Endothelial cell of umbilical vein (primary cell): Measurements from ENCODE around the gene HPSE2. TPM values are rescaled to one million over a fixed set of nuclear protein-coding genes. Genes with fewer than 3 reads are reported as not detected.

Experiments used
- BruUV-seq: library from RNA; stranded (reverse); fragments of 400-500 nt; replicated peaks from 2 replicates; lab custom pipeline; 2021; lab: Mats Ljungman, UMichigan
- CTCF ChIA-PET: fragments of 300-600, 350-600 bp; sonication (Branson Sonifier 250); formaldehyde crosslinking; loops from one replicate; lab custom pipeline; 2021; ENCODE audit warnings: antibody characterized with exemption, inconsistent platforms; lab: Charles Lee
- POLR2A ChIA-PET: fragments of 300-600, 350-600 bp; sonication (Branson Sonifier 250); formaldehyde crosslinking; loops from one replicate; lab custom pipeline; 2021; ENCODE audit warnings: antibody characterized with exemption, inconsistent platforms; lab: Charles Lee
- DNase-seq: peaks from one replicate; pipeline ENCODE4 v3.0.0-alpha.2; 2011; ENCODE audit warnings: low read depth, low spot score
- FAIRE-seq: peaks from 2 replicates; lab custom pipeline; 2011; peaks lifted over from hg19 to GRCh38; lab: Jason Lieb, UNC
- H2AFZ ChIP-seq: 2 replicates; pipeline ENCODE4 v1.6.0; 2012; ENCODE audit warnings: low read depth, low read length, control low read depth, inconsistent platforms
- H3K27ac ChIP-seq: 2 replicates; pipeline ENCODE4 v1.5.1; 2011; ENCODE audit warnings: low read depth, mild to moderate bottlenecking, control low read depth, low read length, moderate library complexity; ENCODE audit not compliant: insufficient read depth
- H3K27me3 ChIP-seq, 2 experiments: 2 replicates each; pipeline versions ENCODE4 v1.6.0 to v1.6.1; 2011; ENCODE audit warnings: low read length in 2 of 2, mixed read lengths in 1 of 2; ENCODE audit not compliant: control insufficient read depth in 2 of 2, insufficient read depth in 2 of 2
- H3K36me3 ChIP-seq, 2 experiments: 2 replicates in 1 of 2; 3 replicates in 1 of 2; pipeline ENCODE4 v1.5.1; 2011; ENCODE audit warnings: low read length in 2 of 2, mild to moderate bottlenecking in 1 of 2, moderate library complexity in 1 of 2; ENCODE audit not compliant: control insufficient read depth in 2 of 2, insufficient read depth in 2 of 2; ENCODE audit errors: extremely low read depth in 1 of 2
- H3K4me1 ChIP-seq: 3 replicates; pipeline ENCODE4 v1.5.1; 2011; ENCODE audit warnings: mild to moderate bottlenecking, low read length; ENCODE audit not compliant: control insufficient read depth, insufficient read depth; ENCODE audit errors: extremely low read depth
- H3K4me2 ChIP-seq: 2 replicates; pipeline ENCODE4 v1.6.1; 2011; ENCODE audit warnings: low read length, control low read depth, mixed read lengths; ENCODE audit not compliant: insufficient read depth
- H3K4me3 ChIP-seq, 3 experiments: fragments of 200-600 bp in 1 of 3; sonication (generic), shearing (Covaris generic) in 1 of 3; replicated peaks in 1 of 3; 2 replicates each; pipeline ENCODE4 v1.5.1; 2011 to 2016; ENCODE audit warnings: control low read depth in 3 of 3, low read length in 3 of 3, mild to moderate bottlenecking in 2 of 3, inconsistent platforms in 1 of 3, low read depth in 1 of 3, moderate library complexity in 1 of 3; ENCODE audit not compliant: insufficient read depth in 1 of 3
- H3K79me2 ChIP-seq: 2 replicates; pipeline ENCODE4 v1.6.0; 2012; ENCODE audit warnings: low read length, inconsistent platforms; ENCODE audit not compliant: control insufficient read depth, insufficient read depth
- H3K9ac ChIP-seq: replicated peaks from 2 replicates; pipeline ENCODE3; 2011; ENCODE audit warnings: low read length, control low read depth; ENCODE audit not compliant: insufficient read depth; ENCODE audit errors: extremely low read depth
- H3K9me1 ChIP-seq: replicated peaks from 3 replicates; pipeline ENCODE4 v1.6.0; 2011; ENCODE audit warnings: mild to moderate bottlenecking, low read length; ENCODE audit not compliant: control insufficient read depth, insufficient read depth; ENCODE audit errors: extremely low read depth
- H3K9me3 ChIP-seq: replicated peaks from 2 replicates; pipeline ENCODE4 v1.5.1; 2012; ENCODE audit warnings: low read length, inconsistent platforms; ENCODE audit not compliant: control insufficient read depth, insufficient read depth
- H4K20me1 ChIP-seq: replicated peaks from 2 replicates; pipeline ENCODE3; 2011; ENCODE audit warnings: mild to moderate bottlenecking, low read length; ENCODE audit not compliant: control insufficient read depth, insufficient read depth; ENCODE audit errors: extremely low read depth
- EZH2 ChIP-seq: IDR thresholded peaks from 2 replicates; pipeline ENCODE4 v1.6.1; 2012; ENCODE audit warnings: borderline replicate concordance, low read depth, mild to moderate bottlenecking, moderate library complexity, low read length, inconsistent platforms; ENCODE audit not compliant: severe bottlenecking
- FOS ChIP-seq: IDR thresholded peaks from 2 replicates; pipeline ENCODE4 v1.6.1; 2011; ENCODE audit warnings: mild to moderate bottlenecking, low read length, moderate library complexity, borderline replicate concordance; ENCODE audit not compliant: insufficient read depth
- GATA2 ChIP-seq: IDR thresholded peaks from 2 replicates; pipeline ENCODE4 v1.7.0; 2011; ENCODE audit warnings: low read depth, mild to moderate bottlenecking, moderate library complexity, mixed read lengths, low read length; ENCODE audit not compliant: insufficient read length, insufficient read depth
- POLR2A ChIP-seq: IDR thresholded peaks from 2 replicates; pipeline ENCODE4 v1.6.1; 2012; ENCODE audit warnings: low read depth, mild to moderate bottlenecking, control low read depth, low read length
- POLR2AphosphoS5 ChIP-seq: IDR thresholded peaks from 2 replicates; pipeline ENCODE4 v1.6.1; 2012; ENCODE audit warnings: low read depth, mild to moderate bottlenecking, control low read depth, low read length, moderate library complexity; ENCODE audit not compliant: insufficient read depth
- dilution Hi-C: fragments of 300-500 bp; cut with MboI; formaldehyde crosslinking; loops from one replicate; pipeline ENCODE4 v1.15.0; 2019; ENCODE audit warnings: low sequenced_read_pairs; ENCODE audit not compliant: extremely low pct_ligation_motif_present
- intact Hi-C: fragments of 100-400 bp; cut with micrococcal nuclease; formaldehyde crosslinking; loops from one replicate; pipeline ENCODE4 v1.10.0; 2022
- polyA plus RNA-seq, 4 experiments: library from polyadenylated mRNA; depleted of rRNA in 3 of 4; stranded (reverse) in 3 of 4; unstranded in 1 of 4; fragments of >200 nt; gene quantifications; 2 replicates each; pipeline versions ENCODE4 v1.2.1 to v1.2.3, GENCODE V29; 2011 to 2012; ENCODE audit warnings: missing spikeins in 1 of 4
- total RNA-seq: library from RNA; stranded (reverse); gene quantifications from 2 replicates; pipeline ENCODE4 v1.2.3, GENCODE V29; 2021
- TF ChIP-seq, protein P1 (sequence below), 2 donors: IDR thresholded peaks; 1 replicate in 1 of 2; 2 replicates in 1 of 2; pipeline ENCODE4 v1.5.1; 2011; ENCODE audit warnings: low read length in 2 of 2, mild to moderate bottlenecking in 2 of 2, moderate library complexity in 2 of 2, control low read depth in 1 of 2, inconsistent platforms in 1 of 2, low read depth in 1 of 2; ENCODE audit not compliant: insufficient read depth in 1 of 2; ENCODE audit errors: extremely low read depth in 1 of 2
- TF ChIP-seq, protein P2 (sequence below): IDR thresholded peaks from 2 replicates; pipeline ENCODE4 v1.6.1; 2011; ENCODE audit not compliant: insufficient read depth, insufficient read length

Gene HPSE2
- total and polyA plus RNA-seq, 2 donors (not counting 3 experiments of a cell fraction or from before 2014, with no cell fraction given) = not detected

DNA sequence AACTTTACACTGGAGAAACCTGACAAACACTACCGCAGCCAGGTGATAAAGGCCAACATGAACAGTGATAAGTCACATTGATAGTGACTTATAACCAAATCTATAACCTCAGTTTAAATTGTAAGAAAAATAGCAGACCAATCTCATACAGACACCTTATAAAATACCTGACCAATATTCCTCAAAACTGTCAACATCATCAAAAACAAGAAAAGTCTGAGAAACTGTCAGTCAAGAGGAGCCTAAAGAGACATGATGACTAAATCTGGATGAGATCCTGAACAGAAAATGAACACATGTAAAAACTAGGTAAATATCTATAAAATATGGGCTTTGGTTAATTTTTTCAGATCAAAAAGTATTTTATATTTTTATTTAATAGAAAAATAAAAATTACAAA is 233.3 kb downstream of the HPSE2 start:
- Histone ChIP-seq H3K9me3 (peaks cover 8% of the 10 kb centered on the region), H3K27me3 (no peaks in the 10 kb centered on the region), H3K36me3 (no peaks in the 10 kb centered on the region), H2AFZ (no peak overlapping the region), H3K79me2 (no peaks in the 10 kb centered on the region), H3K4me2 (no peak overlapping the region), H4K20me1 (no peaks in the 10 kb centered on the region), H3K4me3 (no peak overlapping the region), H3K9me1 (no peaks in the 10 kb centered on the region), H3K4me1 (no peaks in the 10 kb centered on the region), H3K9ac (no peak overlapping the region), H3K27ac (no peak overlapping the region)
- intact Hi-C loops (no loop called here), dilution Hi-C loops (no loop called here)
- FAIRE-seq (no peak), DNase-seq (no peak)
- ChIA-PET POLR2A (no interaction called here), CTCF (no interaction called here)
- BruUV-seq = no TSS peak
- TF ChIP-seq, protein P1, sequence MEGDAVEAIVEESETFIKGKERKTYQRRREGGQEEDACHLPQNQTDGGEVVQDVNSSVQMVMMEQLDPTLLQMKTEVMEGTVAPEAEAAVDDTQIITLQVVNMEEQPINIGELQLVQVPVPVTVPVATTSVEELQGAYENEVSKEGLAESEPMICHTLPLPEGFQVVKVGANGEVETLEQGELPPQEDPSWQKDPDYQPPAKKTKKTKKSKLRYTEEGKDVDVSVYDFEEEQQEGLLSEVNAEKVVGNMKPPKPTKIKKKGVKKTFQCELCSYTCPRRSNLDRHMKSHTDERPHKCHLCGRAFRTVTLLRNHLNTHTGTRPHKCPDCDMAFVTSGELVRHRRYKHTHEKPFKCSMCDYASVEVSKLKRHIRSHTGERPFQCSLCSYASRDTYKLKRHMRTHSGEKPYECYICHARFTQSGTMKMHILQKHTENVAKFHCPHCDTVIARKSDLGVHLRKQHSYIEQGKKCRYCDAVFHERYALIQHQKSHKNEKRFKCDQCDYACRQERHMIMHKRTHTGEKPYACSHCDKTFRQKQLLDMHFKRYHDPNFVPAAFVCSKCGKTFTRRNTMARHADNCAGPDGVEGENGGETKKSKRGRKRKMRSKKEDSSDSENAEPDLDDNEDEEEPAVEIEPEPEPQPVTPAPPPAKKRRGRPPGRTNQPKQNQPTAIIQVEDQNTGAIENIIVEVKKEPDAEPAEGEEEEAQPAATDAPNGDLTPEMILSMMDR (IDR thresholded peaks at IDR 0.05; ENCODE audit: extremely low read depth in 1 of 2, insufficient read depth in 1 of 2, low read depth in 1 of 2, low read length in 2 of 2) = no peak
- TF ChIP-seq GATA2 (no peak), POLR2A (no peak), EZH2 (no peak), FOS (no peak), POLR2AphosphoS5 (no peak)
- TF ChIP-seq, protein P2, sequence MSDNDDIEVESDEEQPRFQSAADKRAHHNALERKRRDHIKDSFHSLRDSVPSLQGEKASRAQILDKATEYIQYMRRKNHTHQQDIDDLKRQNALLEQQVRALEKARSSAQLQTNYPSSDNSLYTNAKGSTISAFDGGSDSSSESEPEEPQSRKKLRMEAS = no peak
